Measurements from ENCODE around the gene DPYSL5.

Gene DPYSL5

DNA sequence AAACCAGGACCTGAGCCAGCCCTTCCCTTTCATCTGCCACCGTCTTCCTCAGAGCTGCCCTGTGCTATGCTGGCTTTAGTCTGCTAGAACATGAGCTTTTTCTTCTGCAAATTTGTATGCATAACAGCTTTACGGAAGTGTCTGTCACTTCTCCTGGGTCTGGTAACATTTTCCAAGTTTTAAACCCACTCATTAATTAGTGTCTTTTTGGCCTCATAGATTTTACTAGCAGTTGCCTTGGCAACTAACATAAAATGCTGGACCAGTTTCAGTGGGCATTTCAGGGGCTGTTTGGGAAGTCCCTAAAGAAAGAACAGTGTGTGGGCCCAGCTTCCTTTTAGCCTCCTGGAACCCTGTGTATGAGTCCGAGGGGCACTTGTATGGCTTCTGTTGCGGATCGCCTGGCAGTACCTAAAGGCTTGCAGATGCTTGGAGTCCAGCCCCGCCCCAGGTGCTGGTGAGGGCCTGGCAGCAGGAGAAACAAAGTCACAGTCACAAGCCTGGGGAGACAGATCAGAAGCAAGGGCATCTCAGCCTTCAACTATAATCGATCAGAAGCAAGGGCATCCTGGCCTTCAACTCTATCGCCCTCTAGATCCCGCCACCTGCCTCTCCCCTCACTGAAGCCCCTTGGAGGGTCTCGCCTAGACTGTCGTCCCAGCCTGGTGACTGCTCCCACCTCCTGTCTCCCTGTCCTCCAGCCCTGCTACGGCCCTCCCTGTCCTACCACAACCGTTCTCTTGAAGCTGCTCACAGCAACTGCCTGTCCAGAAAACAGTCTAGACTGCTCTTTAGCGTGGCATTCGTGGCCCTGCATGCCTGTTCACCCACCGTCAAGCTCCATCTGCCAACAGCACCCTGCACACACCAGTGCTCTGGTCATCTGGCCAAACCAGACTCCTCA, 85.8 kb downstream of the DPYSL5 start:
- no peak overlapping the region for H3K4me2 ChIP-seq (ENCODE audit: insufficient read depth, low read length)

DNA sequence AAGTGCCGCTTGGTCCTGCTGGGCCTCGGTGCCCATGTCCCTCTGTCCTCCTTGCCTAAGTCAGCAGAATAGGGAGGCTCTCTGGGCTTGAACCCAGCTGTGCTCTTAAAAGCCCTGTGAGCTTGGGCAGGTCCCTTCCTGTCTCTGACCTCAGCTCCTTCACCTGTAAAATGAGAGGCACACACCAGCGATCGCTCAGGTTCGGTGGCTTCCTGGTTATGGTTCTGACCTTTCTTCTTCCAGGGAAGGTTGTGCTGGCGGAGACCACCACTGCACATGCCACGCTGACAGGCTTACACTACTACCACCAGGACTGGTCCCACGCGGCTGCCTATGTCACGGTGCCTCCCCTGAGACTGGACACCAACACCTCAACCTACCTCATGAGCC, 86.4 kb downstream of the DPYSL5 start:
- no peaks in the 10 kb centered on the region for H3K36me3 ChIP-seq (ENCODE audit: insufficient read depth, low read length)
- H3K4me2 ChIP-seq (ENCODE audit: insufficient read depth, low read length), result no peak overlapping the region
- H3K4me1 ChIP-seq (ENCODE audit: insufficient read depth, low read length), result no peaks in the 10 kb centered on the region
- TF ChIP-seq EZH2 (IDR thresholded peaks at IDR 0.05; ENCODE audit: borderline replicate concordance, low read depth, low read length, severe bottlenecking), result no peak
- TF ChIP-seq, protein P1, sequence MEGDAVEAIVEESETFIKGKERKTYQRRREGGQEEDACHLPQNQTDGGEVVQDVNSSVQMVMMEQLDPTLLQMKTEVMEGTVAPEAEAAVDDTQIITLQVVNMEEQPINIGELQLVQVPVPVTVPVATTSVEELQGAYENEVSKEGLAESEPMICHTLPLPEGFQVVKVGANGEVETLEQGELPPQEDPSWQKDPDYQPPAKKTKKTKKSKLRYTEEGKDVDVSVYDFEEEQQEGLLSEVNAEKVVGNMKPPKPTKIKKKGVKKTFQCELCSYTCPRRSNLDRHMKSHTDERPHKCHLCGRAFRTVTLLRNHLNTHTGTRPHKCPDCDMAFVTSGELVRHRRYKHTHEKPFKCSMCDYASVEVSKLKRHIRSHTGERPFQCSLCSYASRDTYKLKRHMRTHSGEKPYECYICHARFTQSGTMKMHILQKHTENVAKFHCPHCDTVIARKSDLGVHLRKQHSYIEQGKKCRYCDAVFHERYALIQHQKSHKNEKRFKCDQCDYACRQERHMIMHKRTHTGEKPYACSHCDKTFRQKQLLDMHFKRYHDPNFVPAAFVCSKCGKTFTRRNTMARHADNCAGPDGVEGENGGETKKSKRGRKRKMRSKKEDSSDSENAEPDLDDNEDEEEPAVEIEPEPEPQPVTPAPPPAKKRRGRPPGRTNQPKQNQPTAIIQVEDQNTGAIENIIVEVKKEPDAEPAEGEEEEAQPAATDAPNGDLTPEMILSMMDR (IDR thresholded peaks at IDR 0.05; ENCODE audit: borderline replicate concordance, extremely low read depth, low read length, poor library complexity, severe bottlenecking), result no peak
- no peak overlapping the region for H3K4me3 ChIP-seq (ENCODE audit: low read depth in 1 of 2, low read length in 2 of 2)
- no peaks in the 10 kb centered on the region for H3K79me2 ChIP-seq (ENCODE audit: insufficient read depth, low read length)
- H3K9ac ChIP-seq (ENCODE audit: low read depth, low read length), result no peak overlapping the region
- H4K20me1 ChIP-seq (ENCODE audit: insufficient read depth, low read length), result no peaks in the 10 kb centered on the region; the same call in 1 of the 2 replicates
- H3K27me3 ChIP-seq (ENCODE audit: insufficient read depth, low read length, poor library complexity), result no peaks in the 10 kb centered on the region
- no peak overlapping the region for H2AFZ ChIP-seq (ENCODE audit: low read depth, low read length)
- no peak for ATAC-seq (ENCODE audit: insufficient read depth, low read depth)
- H3K27ac ChIP-seq (ENCODE audit: low read length), result no peak overlapping the region
- no peaks in the 10 kb centered on the region for H3K9me3 ChIP-seq (ENCODE audit: insufficient read depth, low read length, severe bottlenecking)
- DNase-seq, result no peak

More for the DNA sequence above, 85.8 kb downstream of the DPYSL5 start:
- Histone ChIP-seq H3K4me3 (ENCODE audit: low read depth in 1 of 2, low read length in 2 of 2) (no peak overlapping the region), H3K27me3 (ENCODE audit: insufficient read depth, low read length, poor library complexity) (no peaks in the 10 kb centered on the region), H4K20me1 (ENCODE audit: insufficient read depth, low read length) (no peaks in the 10 kb centered on the region; the same call in 1 of the 2 replicates), H3K36me3 (ENCODE audit: insufficient read depth, low read length) (no peaks in the 10 kb centered on the region), H3K4me1 (ENCODE audit: insufficient read depth, low read length) (no peaks in the 10 kb centered on the region), H3K9ac (ENCODE audit: low read depth, low read length) (no peak overlapping the region), H3K27ac (ENCODE audit: low read length) (no peak overlapping the region), H3K79me2 (ENCODE audit: insufficient read depth, low read length) (no peaks in the 10 kb centered on the region), H3K9me3 (ENCODE audit: insufficient read depth, low read length, severe bottlenecking) (no peaks in the 10 kb centered on the region), H2AFZ (ENCODE audit: low read depth, low read length) (no peak overlapping the region)
- ATAC-seq (ENCODE audit: insufficient read depth, low read depth) (no peak), DNase-seq (no peak)
- TF ChIP-seq EZH2 (IDR thresholded peaks at IDR 0.05; ENCODE audit: borderline replicate concordance, low read depth, low read length, severe bottlenecking), result no peak
- TF ChIP-seq, protein P1 (IDR thresholded peaks at IDR 0.05; ENCODE audit: borderline replicate concordance, extremely low read depth, low read length, poor library complexity, severe bottlenecking), result no peak

DNA sequence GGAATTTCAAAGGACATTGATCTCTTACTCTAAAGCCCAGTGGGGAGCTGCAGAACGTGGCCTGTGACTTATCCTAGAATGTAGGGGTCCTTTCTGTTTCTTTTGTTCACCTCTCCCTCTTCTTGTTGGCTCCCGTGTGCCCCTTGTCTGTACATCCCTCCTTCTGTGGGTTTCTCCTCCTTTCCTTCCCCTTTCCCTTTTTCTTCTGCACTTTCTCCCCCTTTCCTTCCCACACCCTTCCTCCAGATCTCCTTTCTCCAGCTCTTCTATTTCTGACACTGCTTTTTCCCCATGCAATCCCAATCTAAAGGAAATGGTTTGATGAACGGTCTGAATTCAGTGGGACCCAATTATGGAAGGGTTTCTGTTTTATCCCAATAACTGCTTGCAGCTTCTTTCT, 87.1 kb downstream of the DPYSL5 start:
- Histone ChIP-seq H3K4me3 (ENCODE audit: low read depth in 1 of 2, low read length in 2 of 2) (no peak overlapping the region), H3K9ac (ENCODE audit: low read depth, low read length) (no peak overlapping the region), H3K4me2 (ENCODE audit: insufficient read depth, low read length) (no peak overlapping the region), H3K27ac (ENCODE audit: low read length) (no peak overlapping the region), H2AFZ (ENCODE audit: low read depth, low read length) (no peak overlapping the region), H3K36me3 (ENCODE audit: insufficient read depth, low read length) (no peaks in the 10 kb centered on the region), H4K20me1 (ENCODE audit: insufficient read depth, low read length) (no peaks in the 10 kb centered on the region; the same call in 1 of the 2 replicates), H3K79me2 (ENCODE audit: insufficient read depth, low read length) (no peaks in the 10 kb centered on the region), H3K4me1 (ENCODE audit: insufficient read depth, low read length) (no peaks in the 10 kb centered on the region), H3K27me3 (ENCODE audit: insufficient read depth, low read length, poor library complexity) (no peaks in the 10 kb centered on the region), H3K9me3 (ENCODE audit: insufficient read depth, low read length, severe bottlenecking) (no peaks in the 10 kb centered on the region)
- no peak for DNase-seq
- TF ChIP-seq EZH2 (IDR thresholded peaks at IDR 0.05; ENCODE audit: borderline replicate concordance, low read depth, low read length, severe bottlenecking), result no peak
- TF ChIP-seq, protein P1 (IDR thresholded peaks at IDR 0.05; ENCODE audit: borderline replicate concordance, extremely low read depth, low read length, poor library complexity, severe bottlenecking), result no peak
- ATAC-seq (ENCODE audit: insufficient read depth, low read depth), result no peak

Measured in DND-41 (cell line).